ENCODE data around the gene MCTP1. TPM values are rescaled to one million over a fixed set of nuclear protein-coding genes. Genes with fewer than 3 reads are reported as not detected.

Gene MCTP1
- total RNA-seq, 2 donors from 2014 or later, result 3.3 to 5.0 TPM

GRCh38 chr5:94900006-94900505, 384.8 kb downstream of the MCTP1 start:
- H3K27ac ChIP-seq, result no peak overlapping the region
- H3K9me3 ChIP-seq, result no peaks in the 10 kb centered on the region
- 94% methylated on average over 3 of the region's 3 CpGs for WGBS
- H3K4me1 ChIP-seq (replicated peaks), result no peaks in the 10 kb centered on the region
- no peaks in the 10 kb centered on the region for H3K36me3 ChIP-seq
- no peaks in the 10 kb centered on the region for H3K27me3 ChIP-seq (replicated peaks; ENCODE audit: insufficient read depth)
- intact Hi-C loops (cut with DNase I), result no loop called here
- no peak overlapping the region for H3K4me3 ChIP-seq
- TF ChIP-seq POLR2A (IDR thresholded peaks at IDR 0.05) (no peak), CTCF (IDR thresholded peaks at IDR 0.05) (no peak), POLR2AphosphoS5 (IDR thresholded peaks at IDR 0.05) (no peak)
- no peak for DNase-seq (ENCODE audit: low spot score)

DNA sequence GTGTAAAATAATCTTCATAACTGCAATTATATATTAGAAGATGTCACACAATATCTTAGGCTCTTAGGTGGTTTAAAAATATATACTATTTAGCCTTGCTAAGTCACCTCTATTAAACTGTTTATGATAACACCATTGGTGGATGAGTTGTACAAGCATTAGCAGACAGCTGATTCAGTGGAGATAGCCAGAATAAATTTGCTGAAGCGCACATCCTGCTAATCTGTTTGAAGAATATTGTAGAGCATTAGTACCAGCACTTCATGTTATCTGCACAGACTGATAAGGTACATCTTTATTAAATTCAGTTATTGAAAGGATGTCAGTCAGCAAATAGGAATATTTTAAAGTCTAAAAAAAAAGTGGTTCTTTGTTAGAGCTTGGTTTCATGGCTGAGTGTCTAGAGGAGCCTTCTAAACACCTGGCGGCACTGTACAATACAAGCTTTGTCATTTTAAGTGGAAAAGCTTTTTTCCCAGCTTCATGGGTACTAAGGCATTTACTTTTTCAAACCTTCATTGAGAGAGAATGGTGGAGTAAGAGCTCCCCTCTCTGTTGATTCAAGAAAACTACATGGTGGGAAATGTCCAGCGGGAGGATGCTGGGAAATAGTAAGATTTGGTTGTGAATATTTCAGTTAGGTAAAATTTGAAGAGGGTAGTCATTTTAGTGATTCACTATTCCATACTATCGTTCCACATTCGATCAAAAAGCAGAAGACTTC, 391.3 kb downstream of the MCTP1 start:
- no peaks in the 10 kb centered on the region for H3K9me3 ChIP-seq
- no peaks in the 10 kb centered on the region for H3K4me1 ChIP-seq (replicated peaks)
- H3K27me3 ChIP-seq (replicated peaks; ENCODE audit: insufficient read depth), result no peaks in the 10 kb centered on the region
- no peak overlapping the region for H3K27ac ChIP-seq
- TF ChIP-seq POLR2A (IDR thresholded peaks at IDR 0.05) (no peak), CTCF (IDR thresholded peaks at IDR 0.05) (no peak), POLR2AphosphoS5 (IDR thresholded peaks at IDR 0.05) (no peak)
- whole genome bisulfite sequencing, result 44% methylated on average over 5 of the region's 5 CpGs
- no peaks in the 10 kb centered on the region for H3K36me3 ChIP-seq
- no peak for DNase-seq (ENCODE audit: low spot score)
- intact Hi-C loops (cut with DNase I), result no loop called here
- no peak overlapping the region for H3K4me3 ChIP-seq

- H3K36me3 ChIP-seq, result no peaks in the 10 kb centered on the region
- no peaks in the 10 kb centered on the region for H3K27me3 ChIP-seq (replicated peaks; ENCODE audit: insufficient read depth)
- intact Hi-C loops (cut with DNase I), result no loop called here
- no peak overlapping the region for H3K4me3 ChIP-seq
- no peak for DNase-seq (ENCODE audit: low spot score)
- no peaks in the 10 kb centered on the region for H3K4me1 ChIP-seq (replicated peaks)
- TF ChIP-seq POLR2A (IDR thresholded peaks at IDR 0.05) (no peak), POLR2AphosphoS5 (IDR thresholded peaks at IDR 0.05) (no peak), CTCF (IDR thresholded peaks at IDR 0.05) (no peak)
- H3K27ac ChIP-seq, result no peak overlapping the region
- WGBS, result 88% methylated on average over 9 of the region's 9 CpGs
- H3K9me3 ChIP-seq, result no peaks in the 10 kb centered on the region
Measured at GRCh38 chr5:94891972-94892371, 392.9 kb downstream of the MCTP1 start.

DNA sequence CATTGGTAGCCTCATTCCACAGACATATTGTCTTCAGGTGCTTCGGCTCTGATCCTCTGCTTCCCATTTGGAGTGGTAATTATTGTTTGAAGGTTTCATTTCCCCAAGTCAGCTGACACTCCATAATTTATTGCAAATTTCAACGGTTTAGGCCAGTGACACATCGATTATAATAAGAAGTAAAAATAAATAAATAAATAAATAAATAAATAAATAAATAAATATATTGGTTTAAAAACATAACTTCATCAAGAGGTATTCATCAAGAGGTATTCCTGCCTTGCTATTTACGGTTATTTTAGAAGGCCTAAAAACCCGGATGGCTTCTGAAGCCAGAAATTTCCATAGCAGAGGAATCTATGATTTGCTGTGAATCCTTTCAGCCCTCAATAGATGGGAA, 393.3 kb downstream of the MCTP1 start:
- intact Hi-C loops (cut with DNase I), result no loop called here

More for the DNA sequence above, 393.3 kb downstream of the MCTP1 start:
- Histone ChIP-seq H3K4me1 (replicated peaks) (no peaks in the 10 kb centered on the region), H3K36me3 (no peaks in the 10 kb centered on the region), H3K4me3 (no peak overlapping the region), H3K27me3 (replicated peaks; ENCODE audit: insufficient read depth) (no peaks in the 10 kb centered on the region), H3K27ac (no peak overlapping the region), H3K9me3 (no peaks in the 10 kb centered on the region)
- TF ChIP-seq CTCF (IDR thresholded peaks at IDR 0.05) (no peak), POLR2AphosphoS5 (IDR thresholded peaks at IDR 0.05) (no peak), POLR2A (IDR thresholded peaks at IDR 0.05) (no peak)
- 86% methylated on average over 5 of the region's 5 CpGs for WGBS
- DNase-seq (ENCODE audit: low spot score), result no peak
